HEK293 (cell line): Measurements from ENCODE around the gene RAPGEF5.

Source experiments
- CTCF ChIP-seq: fragments of 450-650 bp; formaldehyde crosslinking; IDR thresholded peaks from 2 replicates; pipeline ENCODE4 v1.5.1; 2016; ENCODE audit warnings: missing biosample characterization, missing genetic modification characterization
- OSR2 ChIP-seq: fragments of 450-650 bp; formaldehyde crosslinking; IDR thresholded peaks from 2 replicates; pipeline ENCODE4 v1.5.1; 2016; ENCODE audit warnings: missing biosample characterization, missing genetic modification characterization
- TCF7L2 ChIP-seq: IDR thresholded peaks from 2 replicates; pipeline ENCODE4 v1.6.1; 2011; ENCODE audit warnings: low read depth, mild to moderate bottlenecking, inconsistent platforms, low read length, moderate library complexity, borderline replicate concordance
- ZBTB7A ChIP-seq: fragments of 450-650 bp; formaldehyde crosslinking; IDR thresholded peaks from 2 replicates; pipeline ENCODE4 v1.5.1; 2016; ENCODE audit warnings: low read depth, missing biosample characterization, missing genetic modification characterization
- ZNF10 ChIP-seq: fragments of 450-650 bp; formaldehyde crosslinking; IDR thresholded peaks from 2 replicates; pipeline ENCODE4 v1.5.1; 2017; ENCODE audit warnings: missing biosample characterization, missing genetic modification characterization
- ZNF138 ChIP-seq: fragments of 450-650 bp; formaldehyde crosslinking; IDR thresholded peaks from 2 replicates; pipeline ENCODE4 v1.5.1; 2016; ENCODE audit warnings: missing biosample characterization, missing genetic modification characterization, borderline replicate concordance
- ZNF146 ChIP-seq: fragments of 450-650 bp; formaldehyde crosslinking; IDR thresholded peaks from 2 replicates; pipeline ENCODE4 v1.5.1; 2016; ENCODE audit warnings: missing biosample characterization, missing genetic modification characterization
- ZNF324 ChIP-seq: fragments of 450-650 bp; formaldehyde crosslinking; IDR thresholded peaks from 2 replicates; pipeline ENCODE4 v1.5.1; 2016; ENCODE audit warnings: missing biosample characterization, missing genetic modification characterization
- ZNF37A ChIP-seq: fragments of 450-650 bp; IDR thresholded peaks from 2 replicates; pipeline ENCODE4 v1.5.1; 2018; ENCODE audit warnings: missing biosample characterization, missing genetic modification characterization
- ZNF426 ChIP-seq: fragments of 450-650 bp; formaldehyde crosslinking; IDR thresholded peaks from 2 replicates; pipeline ENCODE4 v1.5.1; 2017; ENCODE audit warnings: missing biosample characterization, missing genetic modification characterization, mild to moderate bottlenecking, inconsistent platforms, moderate library complexity
- ZNF48 ChIP-seq: fragments of 450-650 bp; formaldehyde crosslinking; IDR thresholded peaks from 2 replicates; pipeline ENCODE4 v1.5.1; 2016; ENCODE audit warnings: missing biosample characterization, missing genetic modification characterization
- ZNF561 ChIP-seq: fragments of 450-650 bp; IDR thresholded peaks from 2 replicates; pipeline ENCODE4 v1.5.1; 2018; ENCODE audit warnings: missing biosample characterization, missing genetic modification characterization, borderline replicate concordance
- ZNF830 ChIP-seq: fragments of 450-650 bp; IDR thresholded peaks from 2 replicates; pipeline ENCODE4 v1.5.0; 2018; ENCODE audit warnings: missing biosample characterization, missing genetic modification characterization, low read depth, mild to moderate bottlenecking, moderate library complexity
- ZSCAN5A ChIP-seq: fragments of 450-650 bp; formaldehyde crosslinking; IDR thresholded peaks from 2 replicates; pipeline ENCODE4 v1.5.1; 2016; ENCODE audit warnings: missing biosample characterization, missing genetic modification characterization

- TF ChIP-seq TCF7L2 = no peak
- TF ChIP-seq ZNF324 (tag by site-specific recombination) = no peak
- no peak for TF ChIP-seq ZNF138 (tag by site-specific recombination)
- no peak for TF ChIP-seq OSR2 (tag by site-specific recombination)
- no peak for TF ChIP-seq ZNF561 (tag by site-specific recombination)
- no peak for TF ChIP-seq ZNF146 (tag by site-specific recombination)
- TF ChIP-seq ZNF48 (tag by site-specific recombination) = no peak
- TF ChIP-seq CTCF (tag by site-specific recombination) = no peak
- TF ChIP-seq ZNF10 (tag by site-specific recombination) = no peak
- TF ChIP-seq ZBTB7A = no peak
- no peak for TF ChIP-seq ZNF830 (tag by site-specific recombination)
- no peak for TF ChIP-seq ZNF37A (tag by site-specific recombination)
- TF ChIP-seq ZSCAN5A (tag by site-specific recombination) = no peak
- no peak for TF ChIP-seq ZNF426
Measured at GRCh38 chr7:22358820-22359697, 2.1 kb upstream of the RAPGEF5 start.
